Stimulated activated CD4-positive, alpha-beta T cell treated with anti-CD3 and anti-CD28 coated beads, Interleukin-4, amount 100 ng/mL, for 4 hours (primary cell): ENCODE results near the gene CCDC167.
"Not testable (repeated sequence)": the region's sequence is repeated elsewhere in the genome, so short reads cannot be mapped to it uniquely, and the experiment has no call there.

Experiments
- DNase-seq, 2 experiments: peaks; one replicate each; pipeline ENCODE4 v3.0.0-alpha.2; 2020

The CCDC167 gene

DNA sequence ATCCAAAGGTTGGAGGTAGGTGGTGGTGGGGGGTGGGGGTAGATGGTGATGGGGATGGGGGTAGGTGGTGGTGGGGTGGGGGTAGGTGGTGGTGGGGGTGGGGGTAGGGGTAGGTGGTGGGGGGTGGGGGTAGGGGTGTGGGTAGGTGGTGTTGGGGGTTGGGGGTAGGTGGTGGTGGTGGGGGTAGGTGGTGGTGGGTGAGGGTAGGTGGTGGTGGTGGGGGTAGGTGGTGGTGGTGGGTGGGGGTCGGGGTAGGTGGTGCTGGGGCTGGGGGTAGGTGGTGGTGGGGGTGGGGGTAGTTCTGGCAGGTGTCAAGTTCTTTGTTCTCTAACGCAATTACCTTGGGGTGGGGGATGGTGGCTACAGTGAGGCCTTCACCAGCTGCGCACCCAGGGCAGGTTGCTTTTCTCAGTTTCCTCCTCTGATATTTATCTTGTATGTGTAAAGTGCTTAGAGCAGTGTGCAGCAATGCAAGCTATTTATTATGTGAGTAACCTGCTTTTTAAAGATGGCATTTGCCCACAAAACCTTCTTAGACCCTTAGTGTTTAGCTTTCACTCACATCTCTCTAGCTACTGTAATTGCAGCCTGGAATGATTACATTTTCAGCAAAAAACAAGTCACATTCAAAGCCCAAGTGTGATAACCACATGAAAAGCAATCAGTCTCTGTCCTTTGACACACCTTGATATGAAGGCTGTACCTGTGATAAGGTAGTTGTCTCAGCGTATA, 8.2 kb upstream of the CCDC167 start:
- DNase-seq = no peak

GRCh38 chr6:37507077-37507476, 7.4 kb upstream of the CCDC167 start:
- no peak for DNase-seq

GRCh38 chr6:37506479-37506878, 6.8 kb upstream of the CCDC167 start:
- DNase-seq = no peak

DNA sequence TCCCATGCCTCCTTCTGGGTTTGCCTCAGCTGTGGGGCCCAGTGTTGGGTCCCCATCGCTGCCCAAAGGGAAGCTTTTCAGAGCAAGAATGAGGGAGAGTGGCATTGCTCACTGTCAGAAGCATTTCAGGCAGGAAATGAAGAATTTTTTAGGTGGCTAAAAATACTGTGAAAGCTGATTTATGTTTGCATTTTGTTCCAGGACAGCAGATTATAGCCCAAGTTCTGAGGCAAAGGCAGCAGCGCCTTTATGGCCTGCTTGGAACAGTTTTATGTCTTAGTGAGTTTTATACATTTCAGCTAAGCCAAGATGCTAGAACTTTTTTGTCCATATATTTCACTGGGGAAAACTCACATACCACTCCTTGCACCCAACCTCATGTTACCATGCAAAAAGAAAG, 4.3 kb upstream of the CCDC167 start:
- DNase-seq = no peak

GRCh38 chr6:37503309-37503965, 3.7 kb upstream of the CCDC167 start:
- no peak for DNase-seq

DNA sequence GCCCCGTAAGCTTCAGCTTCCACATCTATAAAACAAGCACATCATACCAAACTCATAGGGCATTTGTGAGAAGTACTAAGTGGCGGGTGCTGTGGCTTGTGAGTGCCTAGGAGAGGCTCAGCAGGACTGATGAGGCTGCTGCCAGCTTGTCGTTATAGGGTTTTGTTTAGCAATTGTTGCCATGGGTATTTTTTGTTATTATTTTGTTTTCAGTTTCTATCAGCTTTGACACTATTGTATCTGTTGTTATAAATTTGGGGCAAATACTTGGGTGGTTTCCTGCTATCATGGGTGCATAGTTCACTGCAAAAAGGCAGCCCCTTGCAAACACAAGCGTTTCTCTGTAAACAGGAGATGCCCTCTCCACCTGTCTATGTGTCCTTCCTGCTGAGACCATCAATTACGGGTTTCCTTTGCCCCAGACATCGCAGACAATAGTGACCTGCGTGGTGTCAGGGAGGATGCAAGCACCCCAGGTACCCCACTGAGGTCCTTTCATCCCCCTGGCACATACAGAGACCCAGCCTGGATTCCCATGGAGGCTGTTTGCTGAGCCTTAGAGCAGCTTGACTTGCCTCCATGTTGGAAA, 3.1 kb upstream of the CCDC167 start:
- no peak for DNase-seq

DNA sequence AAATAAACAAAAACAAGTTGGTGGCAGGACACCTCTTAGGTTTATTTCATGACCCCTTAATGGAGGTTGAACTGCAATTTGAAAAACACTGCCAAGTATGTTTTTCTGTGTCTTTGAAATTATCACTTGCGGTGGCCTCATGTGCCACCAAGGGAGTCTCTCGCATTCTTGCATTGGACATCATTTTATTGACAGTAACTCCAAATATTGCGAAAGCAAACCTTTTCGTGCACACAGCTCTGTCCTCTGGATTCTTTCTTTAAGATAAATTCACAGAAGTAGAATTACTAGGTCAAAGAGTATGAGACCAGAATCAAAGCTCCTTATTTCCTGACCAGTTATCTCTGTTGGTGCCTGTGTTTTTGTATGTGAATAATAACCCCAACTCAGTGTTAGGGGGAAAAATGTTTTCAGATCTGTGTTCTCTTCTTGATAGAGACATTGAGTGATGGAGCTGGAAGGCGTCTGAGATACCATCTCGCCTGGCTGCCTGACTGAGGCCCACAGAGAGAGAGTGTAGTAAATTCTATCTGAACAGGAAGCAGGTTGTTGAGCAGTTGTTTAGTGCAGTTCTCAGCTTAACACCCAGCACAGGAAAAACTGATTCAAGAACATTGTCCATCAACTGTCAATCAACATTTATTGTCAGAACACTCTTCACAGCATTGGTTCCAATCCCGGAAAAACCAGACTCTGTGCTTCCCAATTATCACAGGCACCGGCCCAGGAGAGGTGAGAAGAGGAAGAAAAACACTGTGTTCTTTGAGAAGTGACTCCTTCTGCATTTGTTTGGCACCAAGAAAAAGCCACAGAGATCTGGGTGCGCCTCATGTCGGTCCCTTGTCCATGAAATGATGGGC, 2.2 kb upstream of the CCDC167 start:
- peak in 1 of 2 experiments; percentile 27 for DNase-seq

- not testable (repeated sequence) for DNase-seq
Measured at GRCh38 chr6:37500904-37501303, 1.2 kb upstream of the CCDC167 start.

DNA sequence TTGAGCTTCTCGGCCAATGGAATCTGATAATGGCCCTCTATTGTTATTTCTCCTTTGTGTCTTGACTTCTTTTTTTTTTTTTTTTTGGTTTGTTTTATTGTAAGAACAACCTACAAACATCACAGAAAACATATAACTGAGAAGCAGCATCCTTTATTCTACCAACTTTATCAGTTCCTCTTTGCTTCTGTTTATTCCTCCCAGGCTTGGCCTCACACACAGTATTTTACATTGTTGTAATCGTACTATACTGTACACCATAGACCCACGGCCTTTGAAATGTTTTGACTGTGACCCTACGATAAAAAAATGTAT, 558 bp upstream of the CCDC167 start:
- DNase-seq = no peak

DNA sequence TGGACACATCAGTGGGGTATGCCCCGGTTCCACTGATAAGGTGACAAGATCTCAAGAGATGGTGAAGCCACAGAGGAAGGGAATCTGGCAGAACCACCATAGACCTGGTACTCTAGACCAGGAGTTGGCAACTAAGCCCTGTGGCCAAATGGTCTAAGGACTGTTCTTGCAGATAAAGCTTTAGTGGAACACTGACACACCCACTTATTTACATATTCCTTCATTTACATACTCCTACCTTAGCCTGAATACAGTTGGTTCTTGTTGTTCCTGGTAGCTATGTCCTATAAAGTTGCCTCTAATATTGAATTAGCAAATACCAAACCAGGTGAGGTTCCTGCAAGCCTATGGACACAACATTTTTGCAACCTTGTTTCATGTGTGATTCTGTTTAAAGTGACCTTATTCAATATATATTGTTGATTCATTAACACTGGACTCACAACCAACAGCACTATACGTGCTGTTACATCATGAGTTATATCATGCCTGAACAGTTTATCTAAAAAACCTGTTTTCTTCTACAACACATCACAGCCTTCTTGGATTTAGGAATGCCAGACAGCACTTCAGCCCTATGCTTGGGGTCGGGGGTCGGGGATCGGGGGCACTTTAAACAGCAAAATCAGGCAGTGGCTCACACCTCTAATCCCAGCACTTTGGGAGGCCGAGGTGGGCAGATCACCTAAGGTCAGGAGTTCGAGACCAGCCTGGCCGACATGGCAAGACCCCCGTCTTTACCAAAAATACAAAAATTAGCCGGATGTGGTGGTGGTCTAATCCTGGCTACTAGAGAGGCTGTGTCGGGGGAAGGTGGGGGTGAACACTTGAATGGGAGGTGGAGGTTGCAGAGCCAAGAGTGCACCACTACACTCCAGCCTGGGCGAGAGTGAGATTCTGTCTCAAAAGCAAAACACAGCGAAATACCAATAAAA, 2.5 kb downstream of the CCDC167 start:
- DNase-seq = no peak

- no peak for DNase-seq
Measured at GRCh38 chr6:37495244-37495934, 4.3 kb downstream of the CCDC167 start.

DNA sequence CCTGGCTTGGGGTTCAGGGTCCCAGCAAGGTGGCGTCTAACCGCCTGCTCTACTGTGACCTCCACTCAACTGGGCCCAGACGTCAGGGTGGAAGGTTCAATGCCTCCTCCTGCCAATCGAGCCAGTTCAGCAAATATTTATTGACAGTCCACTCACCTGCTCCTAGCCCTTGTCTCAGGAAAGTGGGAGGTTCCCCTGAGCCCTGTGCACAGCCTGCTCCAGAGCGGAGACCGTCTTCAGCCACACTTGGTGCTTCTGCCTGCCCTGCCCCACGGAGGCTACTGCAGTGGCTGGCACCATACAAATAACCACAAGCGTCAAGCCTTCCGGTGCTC, 6.1 kb downstream of the CCDC167 start:
- no peak for DNase-seq

GRCh38 chr6:37492991-37493660, 6.6 kb downstream of the CCDC167 start:
- no peak for DNase-seq

GRCh38 chr6:37492236-37492972, 7.3 kb downstream of the CCDC167 start:
- no peak for DNase-seq

- no peak for DNase-seq
Measured at GRCh38 chr6:37491830-37492208, 7.9 kb downstream of the CCDC167 start.

DNA sequence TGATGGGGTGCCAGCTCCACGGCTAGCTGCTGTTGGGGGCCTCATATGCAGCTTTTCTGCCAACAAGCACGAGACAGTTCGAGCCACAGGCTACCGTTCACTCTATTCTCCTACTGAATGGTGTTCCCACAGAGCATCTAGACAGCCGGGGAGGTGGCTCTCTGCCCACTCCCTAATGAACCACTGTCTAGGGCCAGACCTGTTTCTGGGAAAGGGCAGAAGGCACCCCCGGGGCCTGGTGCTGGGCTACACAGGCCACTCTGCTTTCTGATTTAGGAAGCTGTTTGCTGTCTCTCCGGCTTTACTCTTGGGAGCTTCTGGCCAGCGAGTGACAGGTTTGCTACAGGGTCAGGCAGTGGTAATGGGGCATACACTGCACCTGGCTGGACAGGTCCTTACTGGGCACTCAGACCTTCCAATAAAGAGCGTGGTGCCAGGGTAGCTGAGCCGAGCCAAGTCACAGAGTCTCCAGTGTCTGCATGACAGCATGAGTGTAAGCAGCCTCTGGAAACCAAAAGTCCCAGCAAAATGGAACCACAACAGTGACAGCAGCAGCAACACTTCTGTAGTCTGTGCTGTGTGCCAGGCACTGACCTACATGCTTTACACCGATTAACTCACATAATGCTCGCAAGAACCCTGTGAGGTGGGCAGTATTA, 8.4 kb downstream of the CCDC167 start:
- no peak for DNase-seq

DNA sequence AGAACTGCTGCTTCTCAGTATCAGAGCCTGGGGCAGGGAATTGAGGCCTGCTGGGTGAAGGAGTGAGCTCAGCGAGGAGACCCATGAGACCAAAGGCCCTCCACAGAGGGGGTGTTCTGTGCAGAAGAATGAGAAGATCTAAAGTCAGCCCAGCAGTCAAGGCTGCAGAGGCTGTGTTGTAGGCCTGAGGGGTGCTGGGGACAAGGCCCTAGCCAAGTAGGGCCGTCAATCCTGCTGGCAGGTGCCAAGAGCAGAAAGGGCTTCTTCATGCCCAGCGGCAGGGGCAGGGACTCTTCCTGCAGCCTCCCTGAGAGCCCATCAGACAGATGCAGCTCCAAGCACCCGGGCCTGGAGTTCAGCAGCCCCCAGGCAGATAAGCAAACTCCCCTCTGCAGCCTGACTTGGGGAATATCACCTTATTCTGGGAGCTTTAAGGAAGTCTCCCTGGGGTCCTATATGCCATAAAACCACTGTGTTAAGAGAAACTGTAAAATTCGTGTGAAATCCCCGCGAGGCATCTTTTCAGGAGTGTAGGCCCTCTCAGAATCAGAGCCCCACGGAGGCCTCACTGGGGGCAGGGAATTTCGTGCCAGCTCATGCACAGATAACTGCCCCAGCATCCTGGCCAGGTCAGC, 9.0 kb downstream of the CCDC167 start:
- DNase-seq = no peak

- no peak for DNase-seq
Measured at GRCh38 chr6:37489697-37490336, 9.9 kb downstream of the CCDC167 start.

GRCh38 chr6:37488476-37488875, 11.2 kb downstream of the CCDC167 start:
- no peak for DNase-seq
